Tibial nerve (tissue), 3 donors: ENCODE measurements around the gene MYO1B.

ENCODE experiments used
- CTCF ChIP-seq, 5 experiments: fragments of 200-600 bp in 3 of 5; fragments of 450-650 bp in 2 of 5; sonication (generic) in 3 of 5; IDR thresholded peaks; one replicate each; pipeline ENCODE4 v1.5.1; 2016 to 2019; ENCODE audit warnings: antibody characterized with exemption in 5 of 5, mild to moderate bottlenecking in 3 of 5, moderate library complexity in 2 of 5
- POLR2A ChIP-seq, 2 donors: fragments of 450-650 bp; IDR thresholded peaks; one replicate each; pipeline ENCODE4 v1.6.1; 2017; ENCODE audit warnings: antibody characterized with exemption in 2 of 2, mild to moderate bottlenecking in 2 of 2, moderate library complexity in 2 of 2

GRCh38 chr2:191228861-191229260 lies 16.3 kb upstream of the MYO1B start:
- no peak for TF ChIP-seq CTCF (IDR thresholded peaks at IDR 0.05)
- no peak for TF ChIP-seq POLR2A (IDR thresholded peaks at IDR 0.05)
